Gastroesophageal sphincter (tissue), 3 donors: ENCODE data around the gene C10orf71.

ENCODE experiments used
- CTCF ChIP-seq, 4 experiments: fragments of 200-600 bp in 2 of 4; fragments of 450-650 bp in 2 of 4; sonication (generic) in 1 of 4; IDR thresholded peaks; one replicate each; pipeline ENCODE4 v1.5.1; 2017 to 2019; ENCODE audit warnings: antibody characterized with exemption in 4 of 4, mild to moderate bottlenecking in 2 of 4, moderate library complexity in 2 of 4
- EP300 ChIP-seq: sonication (generic); formaldehyde crosslinking; IDR thresholded peaks from one replicate; pipeline ENCODE4 v1.6.1; 2017; ENCODE audit warnings: antibody characterized with exemption, mild to moderate bottlenecking
- POLR2A ChIP-seq, 2 donors: fragments of 450-650 bp; IDR thresholded peaks; one replicate each; pipeline ENCODE4 v1.6.1; 2017; ENCODE audit warnings: antibody characterized with exemption in 2 of 2, mild to moderate bottlenecking in 2 of 2, moderate library complexity in 1 of 2
- POLR2AphosphoS5 ChIP-seq: sonication (generic); formaldehyde crosslinking; IDR thresholded peaks from one replicate; pipeline ENCODE4 v1.6.1; 2017; ENCODE audit warnings: antibody characterized with exemption

DNA sequence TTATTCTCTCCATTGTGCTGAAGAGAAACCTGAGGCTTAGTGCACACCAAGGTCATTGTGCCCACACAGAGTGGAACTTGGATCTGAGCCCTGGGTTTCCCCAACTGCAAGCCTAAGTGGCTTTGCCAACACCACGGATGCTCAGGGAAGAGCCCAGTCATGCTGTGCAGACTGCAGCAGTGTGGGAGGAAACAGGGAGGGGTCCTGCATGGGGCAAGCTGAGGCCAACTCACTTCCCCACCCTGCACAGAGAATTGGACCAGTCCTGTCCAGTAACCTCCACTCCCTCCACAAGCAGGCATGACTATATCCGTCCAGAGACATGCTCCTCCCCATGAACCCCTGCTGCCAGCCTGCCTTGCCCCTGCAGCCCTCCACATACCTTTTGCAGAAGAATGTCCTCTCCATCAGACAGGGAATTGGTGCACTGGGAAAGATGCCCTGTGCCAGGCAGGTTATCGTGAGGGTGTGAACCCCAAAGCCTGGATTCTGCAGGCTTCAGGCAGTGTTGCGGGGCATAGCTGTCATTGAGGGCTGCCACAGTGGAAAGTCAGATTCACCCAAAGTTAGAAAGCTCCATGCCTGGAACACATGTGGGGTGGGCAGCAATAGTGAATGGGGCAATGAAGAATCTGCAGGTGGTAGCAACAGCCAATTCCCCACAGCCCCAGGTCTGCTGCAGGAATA, 52.0 kb downstream of the C10orf71 start:
- TF ChIP-seq CTCF (IDR thresholded peaks at IDR 0.05) (no peak), POLR2A (IDR thresholded peaks at IDR 0.05) (no peak), POLR2AphosphoS5 (no peak), EP300 (no peak)
